Measurements from ENCODE around the gene LNPK.

GRCh38 chr2:175930504-175930903 is 71.6 kb downstream of the LNPK start:
- TF ChIP-seq FOXP2 (optimal IDR thresholded peaks at IDR 0.05; ENCODE audit: borderline replicate concordance, extremely low read depth, extremely low read length, insufficient read depth): no peak
- TF ChIP-seq POLR2AphosphoS5 (IDR thresholded peaks at IDR 0.05; ENCODE audit: low read depth, low read length): no peak
- no peak for TF ChIP-seq TAF1 (IDR thresholded peaks at IDR 0.05; ENCODE audit: borderline replicate concordance, insufficient read depth, low read length)
- TF ChIP-seq REST (IDR thresholded peaks at IDR 0.05; ENCODE audit: insufficient read depth in 1 of 2, low read depth in 2 of 2, low read length in 2 of 2): no peak
- TF ChIP-seq SIN3A (IDR thresholded peaks at IDR 0.05; ENCODE audit: borderline replicate concordance, insufficient read depth, low read length): no peak

Data from PFSK-1 (cell line).